H9 (cell line): Measurements from ENCODE around the gene C2orf81. TPM values are rescaled to one million over a fixed set of nuclear protein-coding genes. Genes with fewer than 3 reads are reported as not detected.

Experiments
- DNase-seq: peaks from one replicate; pipeline ENCODE4 v3.0.0-alpha.2; 2017
- H2AFZ ChIP-seq: one replicate; pipeline ENCODE4 v1.6.1; 2013; ENCODE audit warnings: mild to moderate bottlenecking, low read length, control low read depth, moderate library complexity
- H2AK5ac ChIP-seq: 2 replicates; pipeline ENCODE4 v1.6.1; 2013; ENCODE audit warnings: low read length, control low read depth, mixed read lengths; ENCODE audit not compliant: insufficient read length
- H2BK120ac ChIP-seq: one replicate; pipeline ENCODE4 v1.6.1; 2013; ENCODE audit warnings: low read depth, mild to moderate bottlenecking, low read length, control low read depth, inconsistent platforms; ENCODE audit not compliant: poor library complexity, severe bottlenecking
- H2BK12ac ChIP-seq: 2 replicates; pipeline ENCODE4 v1.6.1; 2013; ENCODE audit warnings: low read length, control low read depth, mixed read lengths, low read depth; ENCODE audit not compliant: insufficient read length
- H2BK15ac ChIP-seq: 2 replicates; pipeline ENCODE4 v1.6.1; 2013; ENCODE audit warnings: low read depth, low read length, control low read depth
- H2BK20ac ChIP-seq: one replicate; pipeline ENCODE4 v1.6.1; 2013; ENCODE audit warnings: low read depth, mild to moderate bottlenecking, low read length, control low read depth, inconsistent platforms; ENCODE audit not compliant: poor library complexity, severe bottlenecking
- H2BK5ac ChIP-seq: 2 replicates; pipeline ENCODE4 v1.6.1; 2013; ENCODE audit warnings: low read length, control low read depth, mixed read lengths; ENCODE audit not compliant: insufficient read length
- H3K14ac ChIP-seq: 2 replicates; pipeline ENCODE4 v1.6.1; 2013; ENCODE audit warnings: low read length, control low read depth; ENCODE audit not compliant: insufficient read depth
- H3K18ac ChIP-seq: 2 replicates; pipeline ENCODE4 v1.6.1; 2013; ENCODE audit warnings: low read depth, mild to moderate bottlenecking, mixed read lengths, low read length, control low read depth; ENCODE audit not compliant: insufficient read length
- H3K23ac ChIP-seq: 2 replicates; pipeline ENCODE4 v1.6.1; 2013; ENCODE audit warnings: low read length, control low read depth, mixed read lengths, low read depth; ENCODE audit not compliant: insufficient read length
- H3K23me2 ChIP-seq: 2 replicates; pipeline ENCODE4 v1.6.1; 2013; ENCODE audit warnings: low read depth, mild to moderate bottlenecking, mixed read lengths, low read length, control low read depth; ENCODE audit not compliant: insufficient read length, poor library complexity, severe bottlenecking
- H3K27ac ChIP-seq: 2 replicates; pipeline ENCODE4 v1.5.1; 2013; ENCODE audit warnings: low read length, control low read depth, mixed read lengths, low read depth; ENCODE audit not compliant: insufficient read length
- H3K27me3 ChIP-seq: 2 replicates; pipeline ENCODE4 v1.6.1; 2013; ENCODE audit warnings: low read length, control low read depth, inconsistent platforms; ENCODE audit not compliant: insufficient read depth
- H3K4ac ChIP-seq: 2 replicates; pipeline ENCODE4 v1.6.1; 2013; ENCODE audit warnings: low read depth, mild to moderate bottlenecking, control low read depth, inconsistent platforms, low read length, moderate library complexity
- H3K4me1 ChIP-seq: 2 replicates; pipeline ENCODE4 v1.6.1; 2013; ENCODE audit warnings: low read length, control low read depth, inconsistent platforms; ENCODE audit not compliant: insufficient read depth
- H3K4me2 ChIP-seq: 2 replicates; pipeline ENCODE4 v1.6.1; 2013; ENCODE audit warnings: low read length, control low read depth, mixed read lengths; ENCODE audit not compliant: insufficient read length, insufficient read depth
- H3K56ac ChIP-seq: 2 replicates; pipeline ENCODE4 v1.6.1; 2013; ENCODE audit warnings: low read depth, mild to moderate bottlenecking, mixed read lengths, low read length, control low read depth; ENCODE audit not compliant: insufficient read length
- H3K79me1 ChIP-seq: 2 replicates; pipeline ENCODE4 v1.6.1; 2013; ENCODE audit warnings: low read depth, mild to moderate bottlenecking, moderate library complexity, low read length, control low read depth, inconsistent platforms; ENCODE audit not compliant: insufficient read depth, poor library complexity, severe bottlenecking
- H3K79me2 ChIP-seq: 2 replicates; pipeline ENCODE4 v1.6.1; 2013; ENCODE audit warnings: low read length, control low read depth, inconsistent platforms; ENCODE audit not compliant: insufficient read depth
- H3K9ac ChIP-seq: 2 replicates; pipeline ENCODE4 v1.6.1; 2013; ENCODE audit warnings: low read length, control low read depth, mixed read lengths; ENCODE audit not compliant: insufficient read length; ENCODE audit errors: extremely low read depth
- H3K9me3 ChIP-seq: one replicate; pipeline ENCODE4 v1.6.1; 2013; ENCODE audit warnings: low read depth, low read length, inconsistent platforms; ENCODE audit not compliant: control insufficient read depth
- H3T11ph ChIP-seq: one replicate; pipeline ENCODE4 v1.6.1; 2013; ENCODE audit warnings: mild to moderate bottlenecking, low read length, control low read depth, inconsistent platforms
- H4K20me1 ChIP-seq: one replicate; pipeline ENCODE4 v1.6.1; 2013; ENCODE audit not compliant: control insufficient read depth, insufficient read length, insufficient read depth
- H4K5ac ChIP-seq: 2 replicates; pipeline ENCODE4 v1.6.1; 2013; ENCODE audit warnings: low read depth, mild to moderate bottlenecking, mixed read lengths, low read length, control low read depth; ENCODE audit not compliant: insufficient read length
- H4K8ac ChIP-seq: replicated peaks from 2 replicates; pipeline ENCODE4 v1.6.1; 2013; ENCODE audit warnings: low read length, control low read depth, mixed read lengths, low read depth; ENCODE audit not compliant: insufficient read length
- H4K91ac ChIP-seq: 2 replicates; pipeline ENCODE4 v1.6.1; 2013; ENCODE audit warnings: low read depth, mild to moderate bottlenecking, moderate library complexity, mixed read lengths, low read length, control low read depth; ENCODE audit not compliant: insufficient read length
- H3K27ac Mint-ChIP-seq, 3 experiments: 2 replicates in 2 of 3; 3 replicates in 1 of 3; pipeline ENCODE4 v1.8.0; 2020 to 2021; ENCODE audit warnings: mixed read lengths in 3 of 3, mild to moderate bottlenecking in 1 of 3, moderate library complexity in 1 of 3
- H3K27me3 Mint-ChIP-seq: 2 replicates; pipeline ENCODE4 v1.8.0; 2021; ENCODE audit warnings: low read depth, mild to moderate bottlenecking, moderate library complexity, mixed read lengths
- H3K36me3 Mint-ChIP-seq, 3 experiments: 2 replicates in 2 of 3; 3 replicates in 1 of 3; pipeline ENCODE4 v1.8.0; 2020 to 2021; ENCODE audit warnings: low read depth in 3 of 3, mixed read lengths in 3 of 3; ENCODE audit not compliant: insufficient read depth in 1 of 3
- H3K4me1 Mint-ChIP-seq, 2 experiments: 2 replicates each; pipeline ENCODE4 v1.8.0; 2020; ENCODE audit warnings: mixed read lengths in 2 of 2
- H3K4me3 Mint-ChIP-seq, 2 experiments: 2 replicates in 1 of 2; 3 replicates in 1 of 2; pipeline ENCODE4 v1.8.0; 2020 to 2021; ENCODE audit warnings: mild to moderate bottlenecking in 2 of 2, mixed read lengths in 2 of 2, moderate library complexity in 1 of 2
- H3K9me3 Mint-ChIP-seq, 2 experiments: 2 replicates in 1 of 2; 3 replicates in 1 of 2; pipeline ENCODE4 v1.8.0; 2020; ENCODE audit warnings: mild to moderate bottlenecking in 2 of 2, mixed read lengths in 2 of 2, moderate library complexity in 1 of 2
- CTCF ChIP-seq: fragments of 200-600 bp; sonication (generic); conservative IDR thresholded peaks from 3 replicates; pipeline ENCODE4 v1.8.0; 2021; ENCODE audit warnings: antibody characterized with exemption, mild to moderate bottlenecking
- WGBS: extraction: QIAGEN DNeasy Blood & Tissue Kit; methylation state at CpG from one replicate; pipeline ENCODE4 v1.1.7; 2013; ENCODE audit warnings: missing lambda C conversion rate, low lambda C conversion rate, mixed read lengths; ENCODE audit not compliant: insufficient read length; ENCODE audit errors: extremely low coverage; 5-methylcytosine and 5-hydroxymethylcytosine counted together
- total RNA-seq: library from RNA; stranded (reverse); gene quantifications from 2 replicates; pipeline ENCODE4 v1.2.1, GENCODE V29; 2021

Gene C2orf81
- total RNA-seq, 1 experiment from 2014 or later: 3.5 TPM

GRCh38 chr2:74391580-74392448 is 29.6 kb downstream of the C2orf81 start:
- TF ChIP-seq CTCF: peak; percentile 97
- Mint-ChIP-seq H3K27ac (peak overlapping the region; percentile 99 to 100 (median 100)), H3K27me3 (peaks cover 1% of the 10 kb centered on the region), H3K4me1 (peaks cover 0 to 6% of the 10 kb centered on the region in 2 experiments; a peak in 3 of 4 replicates), H3K9me3 (no peaks in the 10 kb centered on the region), H3K36me3 (no peaks in the 10 kb centered on the region), H3K4me3 (peak overlapping the region; percentile 84 to 90)
- H2BK20ac ChIP-seq: no peak overlapping the region
- no peaks in the 10 kb centered on the region for H3K9me3 ChIP-seq
- no peak overlapping the region for H3K56ac ChIP-seq
- peak overlapping the region; percentile 46 for H2BK5ac ChIP-seq
- no peak overlapping the region for H3K4ac ChIP-seq
- H3K9ac ChIP-seq: peak overlapping the region; percentile 87
- no peak overlapping the region for H3T11ph ChIP-seq
- H3K4me2 ChIP-seq: peak overlapping the region; percentile 96
- H3K14ac ChIP-seq: peak overlapping the region; percentile 94
- no CpG with 5 or more reads among the region's 62 CpGs for WGBS
- no peak overlapping the region for H2AK5ac ChIP-seq
- peak overlapping the region; percentile 57 for H4K5ac ChIP-seq
- H3K79me2 ChIP-seq: peaks cover 18% of the 10 kb centered on the region; the same call in 1 of the 2 replicates
- H3K79me1 ChIP-seq: no peaks in the 10 kb centered on the region
- H4K8ac ChIP-seq: no peak overlapping the region
- H3K27me3 ChIP-seq: no peaks in the 10 kb centered on the region
- no peak overlapping the region for H3K27ac ChIP-seq
- no peak overlapping the region for H2BK15ac ChIP-seq
- H4K20me1 ChIP-seq: no peaks in the 10 kb centered on the region
- peak; percentile 94 for DNase-seq
- H3K23me2 ChIP-seq: peaks cover 7% of the 10 kb centered on the region
- no peak overlapping the region for H2BK12ac ChIP-seq
- H2AFZ ChIP-seq: peak overlapping the region; percentile 93
- no peak overlapping the region for H3K23ac ChIP-seq
- no peak overlapping the region for H2BK120ac ChIP-seq
- H3K4me1 ChIP-seq: peaks cover 4% of the 10 kb centered on the region; the same call in 1 of the 2 replicates
- no peak overlapping the region for H4K91ac ChIP-seq
- H3K18ac ChIP-seq: peak overlapping the region; percentile 92
